Pulmonary artery endothelial cell (primary cell): ENCODE measurements around the gene PKP4. TPM values are rescaled to one million over a fixed set of nuclear protein-coding genes. Genes with fewer than 3 reads are reported as not detected.

Source experiments
- DNase-seq: peaks from one replicate; pipeline ENCODE4 v3.0.0-alpha.2; 2011; ENCODE audit warnings: low read depth, low spot score
- total RNA-seq: library from RNA; depleted of rRNA; stranded (reverse); fragments of >200 nt; gene quantifications from 2 replicates; pipeline ENCODE4 v1.2.3, GENCODE V29; 2014

Gene PKP4
- total RNA-seq, 1 donor from 2014 or later, result 35.0 TPM

GRCh38 chr2:158542577-158542976 is 85.8 kb downstream of the PKP4 start:
- no peak for DNase-seq

- no peak for DNase-seq
Measured at GRCh38 chr2:158543957-158544356, 87.2 kb downstream of the PKP4 start.

GRCh38 chr2:158544998-158545397 is 88.2 kb downstream of the PKP4 start:
- no peak for DNase-seq

GRCh38 chr2:158546412-158547144 is 89.8 kb downstream of the PKP4 start:
- no peak for DNase-seq

- DNase-seq, result no peak
Measured at GRCh38 chr2:158553257-158553656, 96.5 kb downstream of the PKP4 start.

GRCh38 chr2:158554996-158555395 is 98.2 kb downstream of the PKP4 start:
- DNase-seq, result no peak

- DNase-seq, result no peak
Measured at GRCh38 chr2:158556124-158556523, 99.4 kb downstream of the PKP4 start.

GRCh38 chr2:158557752-158558151 is 101.0 kb downstream of the PKP4 start:
- DNase-seq, result no peak

- no peak for DNase-seq
Measured at GRCh38 chr2:158559252-158559651, 102.5 kb downstream of the PKP4 start.

GRCh38 chr2:158560259-158560658 is 103.5 kb downstream of the PKP4 start:
- no peak for DNase-seq

GRCh38 chr2:158561054-158561453 is 104.3 kb downstream of the PKP4 start:
- DNase-seq, result no peak

- no peak for DNase-seq
Measured at GRCh38 chr2:158567208-158567607, 110.5 kb downstream of the PKP4 start.

GRCh38 chr2:158569284-158569683 is 112.5 kb downstream of the PKP4 start:
- no peak for DNase-seq

- no peak for DNase-seq
Measured at GRCh38 chr2:158570869-158571268, 114.1 kb downstream of the PKP4 start.

- DNase-seq, result no peak
Measured at GRCh38 chr2:158573739-158574138, 117.0 kb downstream of the PKP4 start.

- DNase-seq, result peak; percentile 19
Measured at GRCh38 chr2:158575051-158575635, 118.4 kb downstream of the PKP4 start.

- no peak for DNase-seq
Measured at GRCh38 chr2:158577141-158577540, 120.4 kb downstream of the PKP4 start.

GRCh38 chr2:158578703-158579330 is 122.1 kb downstream of the PKP4 start:
- no peak for DNase-seq

- no peak for DNase-seq
Measured at GRCh38 chr2:158579928-158580327, 123.2 kb downstream of the PKP4 start.

- no peak for DNase-seq
Measured at GRCh38 chr2:158580760-158581159, 124.0 kb downstream of the PKP4 start.

GRCh38 chr2:158582670-158583069 is 125.9 kb downstream of the PKP4 start:
- DNase-seq, result no peak

GRCh38 chr2:158583923-158584322 is 127.2 kb downstream of the PKP4 start:
- no peak for DNase-seq

GRCh38 chr2:158586491-158586890 is 129.7 kb downstream of the PKP4 start:
- DNase-seq, result no peak
